Fibroblast of the conjunctiva (primary cell): ENCODE results near the gene HOOK2.

Experiments
- DNase-seq: peaks from one replicate; pipeline ENCODE4 v3.0.0-alpha.2; 2010; ENCODE audit warnings: low read depth

The HOOK2 gene

DNA sequence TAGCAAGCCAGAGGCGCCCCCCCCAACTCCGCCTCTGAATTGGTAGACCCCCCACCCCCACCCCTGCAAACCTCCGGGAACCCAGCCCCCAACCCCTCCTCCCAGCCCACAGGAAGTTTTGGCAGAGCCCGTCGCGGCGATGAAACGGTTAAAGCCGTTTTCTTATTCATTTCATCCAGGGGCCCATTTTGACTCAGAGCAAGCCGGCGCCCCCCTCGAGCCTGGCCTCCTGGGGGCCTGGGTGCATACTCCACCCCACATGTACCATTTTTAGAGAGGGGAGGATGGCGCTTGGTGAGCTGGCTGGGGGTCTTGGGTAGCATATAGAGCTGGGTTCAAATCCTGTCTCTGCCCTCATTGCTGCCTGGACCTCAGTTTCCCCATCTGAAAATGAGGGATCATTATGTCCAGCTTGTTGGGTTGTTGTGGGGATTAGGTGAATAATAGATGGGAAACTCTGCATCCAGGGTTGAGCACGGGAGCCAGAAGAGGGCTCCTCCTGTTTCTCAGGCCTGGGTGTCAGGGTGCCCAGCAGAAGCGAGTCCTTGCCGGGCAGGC lies 8.0 kb upstream of the HOOK2 start:
- no peak for DNase-seq

DNA sequence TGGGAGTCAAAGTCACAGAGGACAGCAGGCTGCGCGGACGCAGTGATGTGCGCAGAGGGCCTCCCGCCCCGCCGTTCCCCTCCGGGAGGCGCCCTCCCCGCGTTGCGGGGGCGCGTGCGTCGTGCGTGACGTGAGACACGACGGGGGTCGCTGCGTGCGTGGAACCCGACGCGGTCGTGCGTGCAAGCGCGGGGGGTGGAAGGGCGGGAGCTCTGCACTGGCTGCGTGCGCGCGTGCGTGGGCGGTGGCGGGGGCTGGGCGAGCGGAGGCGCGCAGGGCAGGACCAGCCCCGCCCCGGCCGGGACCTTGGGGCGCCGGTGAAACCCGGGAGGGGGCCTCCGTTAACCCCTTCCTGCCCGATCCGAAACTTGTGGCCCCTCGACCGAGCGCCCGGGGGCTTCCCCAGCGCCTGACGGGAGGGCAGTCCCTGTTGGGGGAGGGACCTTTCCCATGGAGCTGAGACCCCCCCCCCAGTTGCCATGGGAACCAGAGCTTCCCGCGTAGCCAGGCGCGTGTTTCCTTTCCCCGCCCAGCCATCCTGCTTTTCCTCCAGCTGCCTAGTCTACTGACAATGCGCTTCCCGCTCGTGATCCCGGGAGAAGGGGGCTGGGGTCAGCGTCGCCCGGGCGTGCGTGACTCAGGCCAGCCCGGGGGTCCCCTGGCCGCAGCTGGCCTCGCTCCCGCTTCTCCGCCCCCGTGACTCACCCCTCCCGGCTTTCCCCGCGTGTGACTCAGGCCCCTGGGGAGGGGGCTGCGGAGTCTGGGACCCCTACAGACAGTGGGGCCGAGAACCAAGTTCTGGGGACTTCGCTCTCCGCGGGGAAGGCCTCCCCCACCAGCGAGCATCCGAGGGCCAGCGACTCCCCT lies 7.3 kb upstream of the HOOK2 start:
- DNase-seq = no peak

DNA sequence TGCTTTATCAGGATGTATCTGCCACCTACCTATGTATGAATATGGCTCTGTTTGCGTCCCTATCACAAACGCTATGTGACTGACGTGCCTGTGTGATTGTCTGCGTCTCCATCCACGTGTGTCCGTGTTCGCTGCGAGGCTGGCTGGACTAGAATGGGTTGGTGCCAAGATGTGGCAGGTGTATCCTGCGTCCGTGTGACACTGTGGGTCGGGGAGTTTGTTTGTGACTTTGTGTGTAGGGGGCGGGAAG lies 6.7 kb upstream of the HOOK2 start:
- DNase-seq = no peak

DNA sequence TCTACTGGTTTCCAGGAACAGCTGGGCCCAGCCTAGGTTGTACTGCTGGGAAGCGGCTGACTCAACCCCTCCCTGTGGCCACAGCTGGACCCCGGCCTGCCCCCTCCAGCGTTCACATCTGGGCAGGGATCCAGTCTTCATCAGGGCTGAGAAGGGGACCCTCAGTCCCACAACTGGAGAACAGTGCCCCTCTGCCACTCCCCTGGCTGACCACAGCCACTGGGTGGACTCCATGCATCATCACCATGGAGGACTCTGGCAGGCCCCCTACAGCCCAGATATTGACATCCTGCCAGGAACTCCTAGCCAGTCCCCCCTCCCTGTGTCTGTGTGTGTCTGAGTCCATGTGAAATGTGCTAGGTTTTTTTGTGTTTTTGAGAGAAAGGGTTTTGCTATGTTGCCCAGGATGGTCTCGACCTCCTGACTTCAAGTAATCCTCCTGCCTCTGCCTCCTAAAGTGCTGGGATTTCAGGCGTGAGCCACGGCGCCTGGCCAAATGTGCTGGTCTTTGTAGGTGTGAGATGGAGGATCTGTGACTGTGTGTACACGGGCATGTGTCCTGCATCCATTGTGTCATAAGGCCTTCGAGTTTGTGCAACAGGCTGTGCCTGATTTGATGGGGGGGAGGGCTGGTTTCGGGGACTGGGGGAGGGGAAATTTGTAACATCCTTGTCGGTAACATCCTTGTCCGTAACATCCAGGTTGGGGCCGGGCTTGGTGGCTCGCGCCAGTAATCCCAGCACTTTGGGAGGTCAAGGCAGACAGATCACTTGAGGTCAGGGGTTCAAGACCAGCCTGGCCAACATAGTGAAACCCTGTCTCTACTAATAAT lies 4.0 kb upstream of the HOOK2 start:
- DNase-seq = peak; percentile 84

DNA sequence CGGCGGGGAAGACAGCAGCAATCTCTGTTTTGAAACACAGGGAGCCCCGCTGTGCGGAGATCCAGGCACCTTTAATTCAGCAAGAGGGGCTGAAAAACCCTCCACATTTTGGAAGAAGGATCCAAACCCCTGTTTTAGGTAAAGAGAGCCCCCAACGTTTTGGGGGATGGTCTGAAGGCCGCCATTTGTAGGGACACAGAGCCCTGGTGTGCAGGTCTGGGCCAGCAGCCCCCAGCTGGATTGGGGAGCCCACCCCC lies 3.5 kb upstream of the HOOK2 start:
- no peak for DNase-seq

DNA sequence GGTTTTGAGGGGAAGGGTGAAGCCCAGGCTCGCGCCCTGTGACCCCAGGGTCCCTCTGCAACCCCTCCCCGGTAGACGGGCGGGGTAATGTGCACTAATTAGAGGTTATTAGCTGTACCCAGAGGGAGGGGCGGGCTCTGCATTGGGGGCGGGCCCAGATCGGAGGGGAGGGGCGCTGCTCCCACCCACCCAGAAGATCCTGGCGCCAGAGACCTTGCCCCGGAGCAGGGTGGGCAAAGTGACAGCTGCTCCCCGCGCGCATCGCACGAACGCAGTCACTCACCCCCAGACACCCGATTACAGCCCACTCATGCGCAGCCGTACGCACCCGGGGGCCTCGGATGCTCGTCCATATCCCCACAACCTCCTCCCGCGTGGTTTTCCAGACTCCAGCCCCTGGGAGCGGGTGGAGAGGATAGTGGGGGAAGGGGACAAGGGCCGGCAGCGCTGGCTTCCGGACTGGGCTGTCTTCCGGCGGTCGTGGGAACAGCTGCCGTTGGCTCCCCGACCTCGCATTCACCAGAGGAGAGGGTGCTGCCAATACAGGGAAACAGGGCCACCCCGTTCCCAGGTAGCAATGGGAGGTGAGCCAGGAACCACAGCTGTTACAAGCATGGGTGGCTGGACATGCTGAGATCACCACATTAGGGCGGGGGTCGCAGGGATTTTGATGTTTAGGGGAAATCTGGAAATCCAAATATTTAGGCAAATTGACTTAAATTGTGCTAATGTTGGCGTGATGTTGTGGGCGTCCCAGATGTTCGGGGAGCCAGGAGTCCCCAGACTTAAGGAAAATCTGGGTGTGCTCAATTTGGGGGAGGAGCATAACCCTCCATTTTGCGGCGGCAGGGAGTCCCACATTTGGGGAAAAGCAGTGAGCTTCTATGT lies 2.9 kb upstream of the HOOK2 start:
- peak; percentile 51 for DNase-seq

DNA sequence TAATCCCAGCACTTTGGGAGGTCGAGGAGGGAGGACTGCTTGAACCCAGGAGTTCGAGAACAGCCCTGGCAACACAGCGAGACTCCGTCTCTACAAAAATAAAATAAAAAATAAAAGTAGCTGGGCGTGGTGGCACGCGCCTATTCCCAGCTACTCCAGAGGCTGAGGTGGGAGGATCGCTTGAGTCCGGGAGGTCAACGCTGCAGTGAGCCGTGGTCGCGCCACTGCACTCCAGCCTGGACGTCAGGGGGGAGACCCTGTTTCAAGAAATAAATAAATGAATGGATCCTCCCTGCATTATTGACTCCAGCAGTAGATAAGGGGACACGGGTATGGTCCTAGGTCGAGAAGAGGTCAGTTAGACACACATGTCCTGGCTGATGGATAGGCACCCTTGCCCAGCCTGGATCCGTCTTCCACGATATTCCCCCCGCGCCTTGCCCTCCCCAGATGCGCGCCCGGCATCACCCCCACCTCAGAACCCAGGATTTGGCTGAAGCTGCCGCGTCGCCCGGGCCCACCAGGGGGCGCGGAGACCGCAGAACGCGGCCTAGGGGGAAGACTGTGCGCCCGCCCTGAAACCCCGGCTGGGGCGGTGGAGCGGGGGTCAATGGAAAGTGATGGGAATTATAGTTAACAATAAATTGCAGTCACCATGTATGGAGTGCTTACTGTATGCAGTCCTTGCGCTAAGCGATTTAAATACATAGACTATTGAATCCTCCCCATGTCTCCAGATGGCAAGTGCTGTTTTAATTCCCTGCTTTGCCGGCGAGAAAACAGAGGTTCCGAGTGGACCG lies 2.1 kb upstream of the HOOK2 start:
- no peak for DNase-seq

DNA sequence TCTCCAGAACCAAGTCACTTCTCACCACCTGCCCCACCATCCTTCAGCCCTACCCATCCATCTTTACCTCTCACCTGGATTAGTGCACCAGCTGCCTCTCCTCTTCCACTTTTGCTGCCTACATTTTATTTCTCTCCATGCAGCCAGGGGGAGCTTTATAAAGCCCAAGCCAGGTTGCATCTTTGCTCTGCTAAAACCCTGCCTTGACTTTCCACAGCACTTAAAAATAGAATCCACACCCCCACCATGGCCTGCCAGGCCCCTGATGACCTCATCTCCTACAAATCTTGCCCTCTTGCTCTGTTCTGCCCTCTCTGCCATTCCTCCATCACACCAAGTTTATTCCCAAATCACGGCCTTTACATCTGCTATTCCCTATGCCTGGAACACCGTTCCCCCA lies 1.8 kb downstream of the HOOK2 start:
- DNase-seq = no peak

DNA sequence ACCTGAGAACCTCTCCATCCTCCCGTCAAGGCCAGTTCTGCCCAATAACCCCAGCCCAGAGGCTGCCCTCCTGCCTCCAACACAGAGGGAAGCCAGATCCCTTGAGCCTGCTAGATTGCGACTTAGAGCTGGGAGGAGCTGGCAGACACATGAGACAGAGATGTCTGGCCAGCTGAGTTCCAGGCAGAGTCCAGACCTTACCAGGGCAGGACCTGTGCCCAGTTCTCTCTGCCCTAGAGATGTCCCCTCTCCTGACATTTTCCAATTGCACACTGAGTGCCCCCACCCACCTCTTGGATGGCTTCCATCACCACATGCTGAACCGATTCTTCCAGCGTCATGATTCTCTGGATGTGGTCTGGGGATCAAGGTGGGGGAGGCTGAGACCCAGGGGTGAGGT lies 3.0 kb downstream of the HOOK2 start:
- DNase-seq = no peak

DNA sequence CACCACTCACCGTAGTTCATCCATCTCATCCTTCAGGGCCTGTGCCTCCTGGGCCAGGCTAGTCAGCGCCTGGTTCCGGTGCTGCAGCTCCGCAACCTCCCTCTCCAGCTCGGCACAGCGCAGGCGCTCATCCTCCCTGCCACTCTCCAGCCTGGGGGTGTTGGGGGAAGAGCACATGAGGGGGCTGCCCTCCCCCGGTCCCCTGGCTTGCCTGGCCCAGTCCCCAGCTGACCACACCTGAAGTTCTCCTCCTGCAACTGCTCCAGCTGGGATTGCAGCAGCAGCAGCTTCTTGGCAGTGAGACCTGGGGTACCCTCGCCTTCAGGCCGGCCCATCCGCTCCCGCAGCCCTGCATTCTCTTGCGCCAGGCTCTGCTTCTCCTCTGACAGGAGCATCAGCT lies 4.4 kb downstream of the HOOK2 start:
- no peak for DNase-seq

DNA sequence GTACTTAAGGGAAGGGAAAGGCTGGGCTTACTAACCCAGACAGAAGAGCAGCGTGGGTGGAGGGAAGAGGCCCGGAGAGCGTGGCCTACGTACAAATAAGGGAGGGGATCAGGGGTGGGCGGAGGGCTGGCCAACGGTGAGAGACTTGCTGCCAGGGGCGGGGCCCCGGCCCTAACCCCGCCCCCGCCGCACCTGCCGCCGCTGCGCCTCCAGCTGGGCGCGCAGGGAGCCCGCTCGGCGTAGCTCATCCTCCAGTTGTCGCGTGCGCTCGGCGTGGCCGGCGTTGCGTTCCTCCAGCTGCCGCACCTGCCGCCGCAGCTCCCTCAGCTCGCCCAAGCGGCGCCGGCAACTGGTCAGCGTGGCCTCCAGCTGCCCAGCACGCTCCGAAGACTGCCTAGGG lies 5.7 kb downstream of the HOOK2 start:
- DNase-seq = no peak

DNA sequence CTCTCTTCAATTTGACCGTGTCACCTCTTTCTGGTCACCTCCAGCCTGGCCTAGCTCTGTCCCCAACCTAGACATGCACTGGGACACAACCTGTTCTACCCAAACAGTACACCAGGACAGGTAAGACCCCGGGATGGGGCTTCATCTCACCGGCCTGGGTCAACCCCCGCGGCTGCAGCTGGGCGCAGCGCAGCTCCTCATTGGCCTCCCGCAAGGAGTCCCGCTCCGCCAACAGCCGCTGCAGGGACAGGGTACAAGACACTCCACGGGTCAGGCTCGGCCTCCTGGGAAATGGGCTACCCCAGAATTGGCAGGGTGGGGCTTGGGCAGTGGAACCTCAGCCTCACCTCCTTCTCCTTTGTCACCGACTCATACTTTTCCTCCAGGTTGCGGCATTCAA lies 7.7 kb downstream of the HOOK2 start:
- no peak for DNase-seq

DNA sequence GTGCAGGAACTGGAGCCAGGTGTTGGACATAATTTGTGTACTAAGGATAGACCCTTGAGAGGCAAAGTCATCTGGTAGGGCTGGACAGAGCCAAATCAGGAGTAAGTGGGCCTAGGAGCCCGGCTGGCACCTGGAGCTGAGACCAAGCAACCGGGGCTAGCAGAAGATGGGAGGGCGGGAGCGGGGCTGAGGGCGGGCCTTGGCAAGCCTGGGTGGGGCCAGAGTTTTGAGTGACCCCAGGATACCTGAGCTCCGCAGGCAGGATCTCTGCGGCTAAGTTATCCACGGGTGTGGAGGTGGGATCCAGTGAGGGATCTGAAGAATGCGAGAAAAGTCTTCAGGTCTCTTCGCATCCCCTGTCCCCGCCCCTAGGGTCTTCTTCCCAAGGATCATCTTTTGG lies 8.2 kb downstream of the HOOK2 start:
- DNase-seq = no peak

DNA sequence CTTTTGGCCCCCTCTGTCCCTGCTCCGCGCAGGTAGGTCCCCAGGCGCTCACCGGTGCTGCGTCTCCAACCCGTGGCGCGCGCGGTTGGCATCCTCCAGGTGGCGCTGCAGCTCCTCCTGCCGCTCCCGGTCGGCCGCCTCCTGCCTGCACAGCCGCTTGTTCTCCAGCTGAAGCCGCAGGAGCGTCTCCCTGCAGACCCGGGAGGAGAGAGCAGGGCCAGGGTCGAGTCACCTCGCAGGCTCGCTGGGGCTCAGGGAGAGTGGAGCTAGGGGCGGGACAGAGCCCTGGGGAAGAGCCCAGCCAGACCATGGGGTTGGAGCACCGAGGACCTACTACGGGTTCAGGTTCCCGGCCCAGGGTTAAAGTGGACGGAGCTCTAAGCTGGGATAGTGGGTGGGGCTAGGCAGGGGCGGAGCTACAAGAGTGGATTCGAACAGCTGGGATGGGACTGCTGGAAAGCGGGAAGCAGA lies 9.3 kb downstream of the HOOK2 start:
- no peak for DNase-seq

DNA sequence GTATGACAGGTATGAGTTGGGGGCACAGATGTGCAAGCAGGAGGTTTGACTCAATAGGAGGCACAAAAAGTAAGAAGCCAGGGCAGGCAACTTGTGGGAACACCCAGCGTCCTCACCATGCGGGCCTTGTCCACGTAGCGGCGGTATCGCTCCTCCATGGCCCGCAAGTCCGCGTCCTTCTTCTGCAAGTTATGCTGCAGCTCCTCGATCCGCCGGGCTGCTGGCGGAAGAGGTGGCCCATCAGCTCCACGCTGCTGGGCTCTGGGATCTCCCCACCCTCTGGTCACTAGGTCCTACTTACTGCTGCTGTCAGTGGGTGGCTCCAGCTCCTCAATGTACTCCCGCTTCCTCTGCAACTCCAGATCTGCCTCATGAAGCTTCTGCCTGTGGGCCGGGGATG lies 10.7 kb downstream of the HOOK2 start:
- DNase-seq = no peak

DNA sequence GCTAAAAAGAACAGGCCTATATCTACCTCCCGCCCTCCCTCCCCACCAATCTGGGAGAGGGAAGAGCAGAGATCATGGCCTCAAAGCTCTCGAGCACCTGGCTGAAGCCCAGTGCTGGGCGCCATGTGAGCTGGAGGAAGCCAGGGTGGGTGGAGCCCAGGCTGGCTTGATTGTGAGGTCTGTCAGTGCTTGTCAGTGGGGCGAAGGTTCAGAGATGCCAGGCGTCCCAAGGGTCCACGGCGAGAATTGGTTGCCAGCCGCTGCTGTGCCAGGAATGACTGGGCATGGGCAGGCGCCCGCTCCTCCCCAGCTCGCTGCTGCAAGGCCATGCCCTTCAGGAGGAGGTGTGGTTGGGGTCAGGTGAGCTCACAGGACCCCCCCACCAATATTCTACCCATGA lies 12.3 kb downstream of the HOOK2 start:
- DNase-seq = no peak

DNA sequence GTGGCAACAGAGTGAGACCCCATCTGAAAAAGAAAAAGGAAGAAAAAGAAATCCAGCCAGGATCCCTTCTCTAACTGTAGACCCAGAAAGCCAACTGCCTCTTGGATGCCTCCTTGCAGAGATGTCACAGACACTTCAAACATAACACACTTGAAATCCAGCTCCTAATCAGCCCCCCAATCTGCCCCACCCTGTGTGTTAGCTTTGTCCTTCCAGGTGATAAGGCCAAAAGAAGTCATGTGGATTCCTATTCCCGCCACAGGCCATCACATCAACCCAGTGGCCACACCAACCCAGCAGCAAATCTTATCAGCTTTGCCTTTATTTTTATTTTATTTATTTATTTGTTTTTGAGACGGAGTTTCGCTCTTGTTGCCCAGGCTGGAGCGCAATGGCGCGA lies 15.7 kb downstream of the HOOK2 start:
- DNase-seq = no peak

DNA sequence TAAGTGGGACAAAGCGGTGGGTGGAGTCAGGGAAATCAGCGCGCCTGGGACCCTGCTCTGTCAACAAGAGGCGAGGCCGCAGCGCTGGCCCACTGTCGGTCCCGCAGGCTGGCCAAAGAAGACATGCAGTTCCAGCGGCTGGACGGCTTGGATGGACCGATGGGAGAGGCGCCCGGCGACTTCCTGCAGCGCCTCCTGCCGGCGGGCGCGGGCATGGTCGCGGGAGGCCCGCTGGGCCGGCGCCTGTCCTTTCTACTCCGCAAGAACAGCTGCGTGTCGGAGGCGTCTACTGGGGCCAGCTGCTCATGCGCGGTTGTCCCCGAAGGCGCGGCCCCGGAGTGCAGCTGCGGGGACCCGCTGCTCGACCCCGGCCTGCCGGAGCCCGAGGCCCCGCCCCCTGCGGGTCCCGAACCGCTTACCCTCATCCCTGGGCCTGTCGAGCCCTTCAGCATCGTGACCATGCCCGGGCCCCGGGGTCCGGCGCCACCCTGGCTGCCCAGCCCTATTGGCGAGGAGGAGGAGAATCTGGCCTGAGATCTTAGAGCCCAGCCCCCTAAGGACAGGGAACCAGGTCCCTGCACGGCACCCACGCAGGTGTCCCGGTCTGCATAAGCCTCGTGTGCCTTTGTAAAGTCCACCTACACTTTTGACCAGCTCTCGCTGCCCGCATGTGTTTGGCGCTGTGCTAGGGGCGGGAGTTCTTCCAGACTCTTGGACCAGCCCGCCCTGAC lies 17.6 kb downstream of the HOOK2 start:
- peak; percentile 49 for DNase-seq

DNA sequence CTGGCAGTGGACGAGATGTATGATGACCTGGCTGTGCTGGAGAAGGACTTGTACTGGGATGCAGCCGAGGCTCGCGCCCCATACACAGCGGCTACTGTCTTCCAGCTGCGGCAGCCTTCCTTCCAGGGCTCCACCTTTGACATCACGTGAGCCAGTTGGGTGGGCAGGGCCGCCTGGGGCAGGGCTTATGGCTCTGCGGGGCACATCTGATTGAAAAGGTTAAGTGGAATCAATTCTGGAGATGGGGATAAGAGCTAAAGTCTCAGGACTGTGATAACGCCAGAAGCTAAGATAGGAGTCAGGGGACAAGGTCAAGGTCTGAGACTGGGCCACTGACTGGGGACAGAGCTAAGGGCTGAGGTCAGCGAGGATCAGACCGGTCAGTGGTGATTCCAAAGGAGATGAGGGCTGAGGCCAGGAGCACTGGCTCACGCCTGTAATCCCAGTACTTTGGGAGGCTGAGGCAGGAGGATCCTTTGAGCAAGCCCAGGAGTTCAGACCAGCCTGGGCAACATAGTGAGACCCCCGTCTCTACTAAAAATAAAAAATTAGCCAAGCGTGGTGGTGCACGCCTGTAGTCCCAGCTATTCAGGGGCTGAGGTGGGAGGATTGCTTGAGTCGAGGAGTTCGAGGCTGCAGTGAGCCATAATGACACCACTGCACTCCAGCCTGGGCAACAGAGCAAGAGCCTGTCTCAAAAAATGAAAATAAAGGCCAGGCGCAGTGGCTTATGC lies 19.0 kb downstream of the HOOK2 start:
- no peak for DNase-seq

DNA sequence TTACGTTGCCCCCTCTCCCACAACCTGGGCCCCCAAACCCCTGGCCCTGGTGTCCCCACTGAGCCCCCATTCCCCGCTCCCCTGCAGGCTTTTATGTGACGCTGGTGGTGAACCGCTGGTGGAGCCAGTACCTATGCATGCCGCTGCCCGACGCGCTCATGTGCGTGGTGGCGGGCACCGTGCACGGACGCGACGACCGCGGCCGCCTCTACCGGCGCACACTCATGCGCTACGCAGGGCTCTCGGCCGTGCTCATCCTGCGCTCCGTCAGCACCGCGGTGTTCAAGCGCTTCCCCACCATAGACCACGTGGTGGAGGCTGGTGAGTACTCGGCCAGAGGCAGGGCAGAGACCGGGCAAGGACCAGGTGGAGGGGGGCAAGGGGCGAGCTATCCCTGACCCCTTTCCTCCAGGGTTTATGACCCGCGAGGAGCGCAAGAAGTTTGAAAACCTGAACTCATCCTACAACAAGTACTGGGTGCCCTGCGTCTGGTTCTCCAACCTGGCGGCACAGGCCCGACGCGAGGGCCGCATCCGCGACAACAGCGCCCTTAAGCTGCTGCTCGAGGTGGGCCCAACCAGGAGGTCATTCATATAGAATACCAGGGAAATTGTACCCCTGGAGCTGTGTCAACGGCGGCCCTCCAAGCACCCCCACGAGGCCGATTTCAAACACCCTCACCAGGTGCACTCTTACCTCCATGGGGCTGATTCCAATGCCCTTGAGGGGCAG lies 20.7 kb downstream of the HOOK2 start:
- DNase-seq = no peak
